GM18498 (cell line): ENCODE measurements around the gene NMT1.
"Not testable (repeated sequence)": the region's sequence is repeated elsewhere in the genome, so short reads cannot be mapped to it uniquely, and the experiment has no call there.

Experiments
- ATAC-seq: cut with Tn5 transposase; IDR thresholded peaks from one replicate; pipeline ENCODE4 v1.9.1; 2021; ENCODE audit warnings: mild to moderate bottlenecking, moderate library complexity; ENCODE audit not compliant: unreplicated experiment

NMT1 gene

GRCh38 chr17:45117848-45118646 lies 56.9 kb downstream of the NMT1 start:
- no peak for ATAC-seq

DNA sequence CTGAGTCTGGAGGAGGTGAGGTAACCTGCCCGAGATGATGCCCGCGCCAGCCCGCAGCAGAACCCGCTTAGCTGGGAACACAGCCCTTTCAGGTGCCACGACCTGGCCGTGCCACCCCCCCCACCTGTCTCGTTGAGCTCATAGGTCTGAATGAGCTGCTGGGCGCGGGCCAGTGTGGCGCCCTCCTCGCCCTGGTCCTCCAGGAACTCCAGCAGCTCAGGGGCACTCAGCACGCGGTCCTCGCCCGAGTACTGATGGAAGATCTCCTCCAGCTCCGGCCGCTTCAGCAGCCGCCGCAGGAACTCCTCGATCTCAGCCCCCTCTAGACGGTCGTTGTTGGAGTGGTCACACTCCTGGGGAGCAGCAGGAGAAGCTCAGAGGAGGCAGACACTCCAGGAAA lies 57.6 kb downstream of the NMT1 start:
- ATAC-seq: no peak

GRCh38 chr17:45119964-45120363 lies 58.8 kb downstream of the NMT1 start:
- no peak for ATAC-seq

DNA sequence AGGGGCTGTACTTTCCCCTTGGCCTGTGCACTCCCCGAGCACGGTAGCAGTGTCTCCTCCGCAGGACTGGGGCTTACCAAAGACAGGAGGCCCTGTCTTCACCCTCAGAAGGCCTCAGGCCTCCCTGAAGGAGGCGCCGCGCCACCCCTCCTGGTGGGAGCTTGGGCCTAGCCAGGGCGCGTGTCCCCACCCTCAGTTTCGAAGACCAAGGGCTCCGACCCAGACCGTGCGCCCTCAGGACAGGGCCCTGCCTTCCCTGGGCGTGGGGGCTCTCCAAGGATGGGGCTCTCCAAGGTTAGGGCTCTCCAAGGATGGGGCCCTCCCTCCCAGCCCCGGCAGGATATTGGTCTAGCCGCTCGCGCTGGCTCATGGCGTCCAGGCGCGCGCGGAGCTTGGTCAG lies 59.4 kb downstream of the NMT1 start:
- no peak for ATAC-seq

GRCh38 chr17:45121055-45121454 lies 59.9 kb downstream of the NMT1 start:
- no peak for ATAC-seq

DNA sequence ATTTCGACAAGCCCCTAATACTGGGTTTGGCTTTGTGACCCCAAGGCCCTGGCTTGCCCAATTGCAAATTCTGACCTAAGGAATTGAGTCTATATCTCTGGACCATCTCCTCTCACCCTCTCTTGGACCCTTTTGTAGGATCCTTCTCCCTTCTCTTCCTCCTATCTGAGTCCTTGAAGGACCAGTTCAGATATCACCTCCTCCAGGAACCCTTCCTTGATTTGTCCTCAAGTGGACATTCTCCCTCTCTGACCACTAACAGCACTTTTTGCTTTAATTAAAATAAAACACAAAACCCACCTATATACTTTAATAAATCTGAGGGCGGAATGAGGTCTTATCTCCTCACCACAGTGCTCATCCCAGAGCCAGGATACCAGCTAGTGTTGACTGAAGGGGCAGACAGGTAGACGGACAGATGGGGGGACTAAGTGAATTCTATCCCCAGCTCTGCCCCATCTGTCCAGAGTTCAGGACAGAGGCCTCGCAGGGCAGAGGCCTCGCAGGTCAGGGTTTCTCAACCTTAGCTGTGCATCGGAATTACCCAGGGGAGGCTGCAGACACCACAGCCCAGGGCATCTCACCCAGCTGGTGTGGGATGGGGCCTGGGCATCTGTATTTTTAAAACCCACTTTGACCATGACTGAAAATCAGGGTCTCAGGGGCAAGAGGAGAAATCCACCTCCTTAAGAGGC lies 62.1 kb downstream of the NMT1 start:
- no peak for ATAC-seq

GRCh38 chr17:45123930-45124796 lies 63.0 kb downstream of the NMT1 start:
- ATAC-seq: no peak

DNA sequence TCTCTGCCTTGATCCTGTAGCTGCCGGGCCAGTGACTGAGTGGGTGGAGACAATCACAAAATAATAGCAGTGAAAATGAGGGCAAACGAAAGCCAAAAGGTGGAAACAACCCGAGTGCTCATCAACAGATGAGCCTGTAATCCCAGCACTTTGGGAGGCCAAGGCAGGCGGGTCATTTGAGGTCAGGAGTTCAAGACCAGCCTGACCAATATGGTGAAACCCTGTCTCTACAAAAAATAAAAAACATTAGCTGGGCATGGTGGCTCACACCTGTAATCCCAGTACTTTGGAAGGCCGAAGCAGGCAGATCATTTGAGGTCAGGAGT lies 63.6 kb downstream of the NMT1 start:
- not testable (repeated sequence) for ATAC-seq

- no peak for ATAC-seq
Observed at GRCh38 chr17:45125509-45125908, 64.4 kb downstream of the NMT1 start.

DNA sequence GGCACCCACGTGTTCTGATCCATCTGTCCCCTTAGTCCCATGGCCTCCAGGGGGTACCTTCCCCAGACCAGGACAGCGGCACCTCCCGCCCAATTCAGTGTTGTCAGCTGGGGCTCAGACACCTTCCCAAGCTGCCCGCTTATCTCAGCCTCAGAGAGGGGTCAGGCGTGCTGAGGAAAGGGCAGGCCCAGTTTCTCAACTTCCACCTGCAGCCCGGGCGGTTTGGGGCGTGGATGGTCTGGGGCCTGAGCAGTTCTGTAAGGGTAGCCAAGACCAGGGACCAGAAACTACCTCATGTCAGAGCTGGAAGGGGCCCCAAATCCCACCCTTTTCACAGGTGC lies 66.1 kb downstream of the NMT1 start:
- ATAC-seq: no peak

- ATAC-seq: no peak
Observed at GRCh38 chr17:45127548-45128300, 66.6 kb downstream of the NMT1 start.

GRCh38 chr17:45128331-45128730 lies 67.2 kb downstream of the NMT1 start:
- ATAC-seq: no peak

DNA sequence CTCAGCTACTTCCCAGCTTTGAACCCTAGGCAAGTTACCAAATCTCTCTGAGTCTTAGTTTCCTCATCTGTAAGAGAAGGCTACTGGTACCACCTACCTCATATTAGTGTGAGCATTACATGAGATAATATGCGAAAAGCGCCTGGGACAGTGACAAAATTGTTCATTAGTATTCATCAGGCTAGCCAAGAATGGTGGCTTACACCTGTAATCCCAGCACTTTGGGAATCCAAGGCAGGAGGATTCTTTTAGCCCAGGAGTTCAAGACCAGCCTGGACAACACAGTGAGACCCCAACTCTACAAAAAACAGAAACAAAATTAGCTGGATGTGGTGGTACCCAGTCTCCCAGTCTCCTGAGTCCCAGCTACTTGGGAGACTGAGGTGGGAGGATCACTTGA lies 67.9 kb downstream of the NMT1 start:
- ATAC-seq: no peak

- ATAC-seq: no peak
Observed at GRCh38 chr17:45129426-45129939, 68.4 kb downstream of the NMT1 start.

DNA sequence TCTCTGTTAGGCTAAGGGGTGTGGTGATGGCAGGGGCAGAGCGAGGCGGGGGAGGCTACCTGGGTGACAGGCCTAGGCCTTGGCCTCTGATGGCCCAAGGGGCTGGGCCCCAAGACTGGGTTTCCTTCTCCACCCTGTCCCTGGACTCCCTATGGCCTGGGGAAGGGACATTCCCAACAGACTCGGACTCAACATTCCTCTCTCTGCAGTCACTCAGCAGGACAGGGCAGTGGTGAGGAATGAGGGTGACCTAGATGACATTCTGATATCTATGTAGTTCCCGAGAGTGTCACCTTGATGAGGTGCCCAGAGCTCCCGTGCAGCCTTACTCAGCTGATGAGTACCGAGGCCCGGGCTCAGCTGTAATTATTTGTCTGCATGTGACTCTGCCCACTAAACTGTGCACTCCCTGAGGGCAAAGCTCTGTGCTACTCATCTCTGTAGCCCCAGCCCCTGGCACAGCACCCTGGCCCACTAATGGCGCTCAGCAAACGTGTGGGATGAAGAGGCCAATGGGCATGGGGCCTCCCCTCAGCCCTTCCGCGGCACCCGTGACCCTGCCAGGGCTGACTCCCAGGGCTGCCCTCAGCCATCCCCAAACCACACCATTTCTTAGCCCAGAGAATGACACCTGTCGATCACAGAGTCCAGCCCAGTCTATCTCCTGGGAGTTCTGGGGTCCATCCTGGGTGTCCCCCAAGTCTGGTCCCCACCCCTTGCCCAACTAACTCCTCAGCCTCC lies 69.0 kb downstream of the NMT1 start:
- ATAC-seq: no peak

- ATAC-seq: no peak
Observed at GRCh38 chr17:45130681-45131615, 69.8 kb downstream of the NMT1 start.

DNA sequence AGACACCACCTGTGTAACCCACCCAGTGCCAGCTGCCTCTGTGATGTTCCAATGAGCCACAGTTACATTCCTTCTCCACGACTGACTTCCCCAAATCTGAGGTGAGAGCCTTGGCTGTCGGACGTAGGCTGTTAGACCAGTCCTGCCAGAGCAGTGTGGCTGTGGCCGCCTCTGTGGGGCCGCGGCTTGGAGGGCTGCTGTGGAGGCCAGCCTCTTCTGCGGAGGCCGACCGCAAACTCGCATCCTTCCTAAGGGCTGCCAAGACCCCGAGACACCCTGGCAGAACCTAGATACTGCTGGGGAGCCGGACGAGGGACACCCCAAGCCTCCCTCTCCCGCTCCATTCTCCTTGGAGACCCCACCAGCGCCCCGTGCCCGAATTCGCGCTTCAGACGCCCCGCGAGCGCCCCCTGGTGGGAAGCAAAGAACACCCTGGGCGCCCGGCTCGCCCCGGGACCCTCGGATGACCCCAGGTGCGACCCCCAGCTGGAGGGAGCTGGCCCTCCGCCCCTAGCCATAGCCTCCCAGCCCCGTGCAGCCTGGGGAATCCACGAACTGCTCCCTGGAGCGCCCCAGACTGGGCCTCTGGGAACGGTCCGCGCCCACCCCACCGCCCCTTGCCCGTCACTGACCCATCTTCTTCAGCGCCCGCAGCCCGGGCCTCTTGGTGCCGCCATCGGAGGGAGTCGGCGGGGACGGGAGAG lies 70.7 kb downstream of the NMT1 start:
- ATAC-seq: no peak

GRCh38 chr17:45132320-45132571 lies 71.1 kb downstream of the NMT1 start, which contains the start of gene PLCD3:
Gene PLCD3, minus strand, starts transcription at chr17:45132515. Its CDS starts 105 bp downstream, at chr17:45132410.
- ATAC-seq: peak; percentile 5
